Esophagus squamous epithelium (tissue), 4 donors: ENCODE data around the gene AKT2.

Experiments used
- CTCF ChIP-seq, 6 experiments: fragments of 450-650 bp in 4 of 6; fragments of 200-600 bp in 2 of 6; sonication (generic) in 2 of 6; IDR thresholded peaks; one replicate each; pipeline ENCODE4 v1.5.1; 2016 to 2019; ENCODE audit warnings: antibody characterized with exemption in 6 of 6, mild to moderate bottlenecking in 4 of 6, moderate library complexity in 4 of 6
- POLR2A ChIP-seq, 4 donors: fragments of 450-650 bp; IDR thresholded peaks; one replicate each; pipeline ENCODE4 v1.6.1; 2017; ENCODE audit warnings: antibody characterized with exemption in 4 of 4, mild to moderate bottlenecking in 4 of 4, moderate library complexity in 3 of 4

DNA sequence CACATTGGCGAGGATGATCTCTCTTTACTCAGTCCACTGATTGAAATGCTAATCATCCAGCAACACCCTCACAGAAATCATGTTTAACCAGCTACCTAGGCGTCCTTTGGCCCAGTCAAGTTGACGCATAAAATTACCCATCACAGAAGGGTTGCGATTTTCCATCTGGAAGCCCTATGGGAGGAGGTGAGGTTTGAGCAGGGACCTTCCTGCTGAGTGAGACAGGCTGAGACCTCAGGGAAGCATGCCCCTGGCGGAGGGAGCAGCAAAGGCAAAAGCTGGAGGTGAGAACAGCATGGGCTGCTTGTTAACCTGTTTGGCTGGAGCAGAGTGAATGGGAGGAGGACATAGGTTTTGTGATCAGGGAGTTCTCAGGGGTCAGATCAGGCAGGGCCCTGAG, 74.3 kb downstream of the AKT2 start:
- TF ChIP-seq CTCF (IDR thresholded peaks at IDR 0.05) (no peak), POLR2A (IDR thresholded peaks at IDR 0.05) (no peak)
